OCI-LY3 (cell line): ENCODE data around the gene NPHP3.

Source experiments
- EZH2phosphoT487 ChIP-seq: fragments of 200-600 bp; shearing (Covaris generic); IDR thresholded peaks from 2 replicates; pipeline ENCODE4 v1.6.1; 2018; ENCODE audit warnings: antibody characterized with exemption, mixed run types, low read depth
- TF ChIP-seq, protein P1 (sequence below): fragments of 200-600, 300-600 bp; sonication (generic); IDR thresholded peaks from 2 replicates; pipeline ENCODE4 v1.5.1; 2014; ENCODE audit warnings: antibody characterized with exemption, low read length, low read depth

DNA sequence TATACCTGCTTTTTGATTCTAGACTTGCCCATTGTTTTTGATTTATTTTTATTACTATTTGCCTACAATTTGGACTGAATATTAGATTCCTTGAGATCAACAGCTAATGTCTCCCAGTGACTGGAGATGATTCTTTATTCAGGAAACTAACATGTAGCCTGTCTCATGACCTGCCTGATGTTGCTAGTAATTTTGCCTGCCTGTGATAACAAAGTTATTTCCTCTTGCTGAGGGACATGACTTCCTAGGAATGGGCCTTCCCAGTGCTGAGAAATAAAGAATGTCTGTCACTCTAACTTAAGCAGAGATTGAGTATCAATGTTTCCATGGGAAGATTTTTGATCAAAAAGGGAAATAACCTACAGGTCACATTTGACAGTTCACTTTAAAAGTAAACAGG lies 13.4 kb upstream of the NPHP3 start:
- TF ChIP-seq, protein P1, sequence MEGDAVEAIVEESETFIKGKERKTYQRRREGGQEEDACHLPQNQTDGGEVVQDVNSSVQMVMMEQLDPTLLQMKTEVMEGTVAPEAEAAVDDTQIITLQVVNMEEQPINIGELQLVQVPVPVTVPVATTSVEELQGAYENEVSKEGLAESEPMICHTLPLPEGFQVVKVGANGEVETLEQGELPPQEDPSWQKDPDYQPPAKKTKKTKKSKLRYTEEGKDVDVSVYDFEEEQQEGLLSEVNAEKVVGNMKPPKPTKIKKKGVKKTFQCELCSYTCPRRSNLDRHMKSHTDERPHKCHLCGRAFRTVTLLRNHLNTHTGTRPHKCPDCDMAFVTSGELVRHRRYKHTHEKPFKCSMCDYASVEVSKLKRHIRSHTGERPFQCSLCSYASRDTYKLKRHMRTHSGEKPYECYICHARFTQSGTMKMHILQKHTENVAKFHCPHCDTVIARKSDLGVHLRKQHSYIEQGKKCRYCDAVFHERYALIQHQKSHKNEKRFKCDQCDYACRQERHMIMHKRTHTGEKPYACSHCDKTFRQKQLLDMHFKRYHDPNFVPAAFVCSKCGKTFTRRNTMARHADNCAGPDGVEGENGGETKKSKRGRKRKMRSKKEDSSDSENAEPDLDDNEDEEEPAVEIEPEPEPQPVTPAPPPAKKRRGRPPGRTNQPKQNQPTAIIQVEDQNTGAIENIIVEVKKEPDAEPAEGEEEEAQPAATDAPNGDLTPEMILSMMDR, result no peak
- TF ChIP-seq EZH2phosphoT487, result no peak
